Fibroblast of skin of left biceps (primary cell): ENCODE data around the gene DEPDC4.
"Not testable (repeated sequence)": the region's sequence is repeated elsewhere in the genome, so short reads cannot be mapped to it uniquely, and the experiment has no call there.

Source experiments
- DNase-seq, 2 experiments: peaks; one replicate each; pipeline ENCODE4 v3.0.0-alpha.2; 2013; ENCODE audit warnings: low read depth in 2 of 2

DEPDC4 gene

GRCh38 chr12:100266835-100267602, at the start of gene DEPDC4, which contains the start of gene SCYL2:
Gene DEPDC4 (minus strand): TSS chr12:100267079. CDS start chr12:100267076, 3 bp downstream.
Gene SCYL2 (plus strand): TSS chr12:100267177. CDS start chr12:100282971, 15,794 bp downstream.
- peak; percentile 94 for DNase-seq

GRCh38 chr12:100311317-100311716, 44.4 kb upstream of the DEPDC4 start:
- DNase-seq = no peak

GRCh38 chr12:100308138-100308537, 41.3 kb upstream of the DEPDC4 start:
- DNase-seq = not testable (repeated sequence)

GRCh38 chr12:100304334-100304733, 37.5 kb upstream of the DEPDC4 start:
- DNase-seq = not testable (repeated sequence)

GRCh38 chr12:100303831-100304230, 37.0 kb upstream of the DEPDC4 start:
- no peak for DNase-seq

GRCh38 chr12:100302081-100302480, 35.2 kb upstream of the DEPDC4 start:
- no peak for DNase-seq

GRCh38 chr12:100295764-100296555, 29.1 kb upstream of the DEPDC4 start:
- no peak for DNase-seq

- not testable (repeated sequence) for DNase-seq
Observed at GRCh38 chr12:100294366-100294765, 27.5 kb upstream of the DEPDC4 start.

GRCh38 chr12:100293017-100293416, 26.1 kb upstream of the DEPDC4 start:
- DNase-seq = no peak

- no peak for DNase-seq
Observed at GRCh38 chr12:100290016-100290415, 23.1 kb upstream of the DEPDC4 start.

- DNase-seq = no peak
Observed at GRCh38 chr12:100289038-100289437, 22.2 kb upstream of the DEPDC4 start.

- DNase-seq = not testable (repeated sequence)
Observed at GRCh38 chr12:100284556-100284955, 17.7 kb upstream of the DEPDC4 start.

GRCh38 chr12:100279607-100280244, 12.8 kb upstream of the DEPDC4 start:
- no peak for DNase-seq

GRCh38 chr12:100279159-100279558, 12.3 kb upstream of the DEPDC4 start:
- no peak for DNase-seq

GRCh38 chr12:100274291-100274690, 7.4 kb upstream of the DEPDC4 start:
- no peak for DNase-seq

- DNase-seq = no peak
Observed at GRCh38 chr12:100273782-100274181, 6.9 kb upstream of the DEPDC4 start.

- DNase-seq = no peak
Observed at GRCh38 chr12:100268835-100269564, 2.1 kb upstream of the DEPDC4 start.

GRCh38 chr12:100267603-100268281, 863 bp upstream of the DEPDC4 start:
- no peak for DNase-seq

- no peak for DNase-seq
Observed at GRCh38 chr12:100266585-100266834, 369 bp downstream of the DEPDC4 start.

- DNase-seq = no peak
Observed at GRCh38 chr12:100265732-100266584, 921 bp downstream of the DEPDC4 start.
